ENCODE measurements around the gene ANKRD66.
"Not testable (repeated sequence)": the region's sequence is repeated elsewhere in the genome, so short reads cannot be mapped to it uniquely, and the experiment has no call there.

ANKRD66 gene

DNA sequence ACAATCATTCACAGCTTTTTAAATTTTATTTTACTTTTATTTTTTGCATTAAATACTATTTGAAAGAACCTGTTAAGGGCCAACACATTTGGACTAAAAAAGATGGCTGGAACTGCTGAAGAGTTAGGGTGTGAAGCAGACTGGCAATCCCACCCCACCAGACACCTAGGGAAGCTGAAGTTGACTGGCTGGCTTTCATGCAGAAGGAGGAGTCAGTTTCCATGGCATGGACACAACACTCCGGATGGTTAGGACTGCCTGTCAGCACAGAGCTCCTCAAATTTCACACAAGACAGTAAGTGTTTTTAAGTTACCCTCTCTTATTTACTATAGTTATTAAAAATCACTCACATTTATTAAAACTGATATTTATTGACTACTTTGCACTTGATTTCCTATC lies at the start of gene ANKRD66:
TSS of gene ANKRD66 (plus strand) at position 238 of the 400 bp plus-strand sequence. CDS start 5,016 bp downstream, outside the sequence.
- DNase-seq (ENCODE audit: low spot score): no peak

DNA sequence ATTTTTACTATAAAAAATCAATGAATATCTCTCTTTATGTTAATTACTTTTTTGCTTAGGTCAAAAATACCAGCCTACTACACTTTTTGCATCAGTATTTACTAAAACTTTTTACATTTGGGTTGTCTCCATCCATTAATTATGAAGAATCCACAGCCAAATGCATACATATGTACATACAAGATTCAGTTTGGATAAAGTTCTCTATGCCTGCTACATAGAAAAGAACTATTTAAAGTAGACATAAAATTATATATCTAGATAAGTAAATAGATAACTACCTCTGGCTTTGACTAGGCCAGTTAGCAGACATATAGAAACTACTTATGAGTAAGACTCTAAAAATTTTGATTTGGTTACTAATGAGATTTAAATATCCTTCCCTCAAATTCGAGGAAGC lies 46.8 kb upstream of the ANKRD66 start:
- no peak for DNase-seq (ENCODE audit: low spot score)

DNA sequence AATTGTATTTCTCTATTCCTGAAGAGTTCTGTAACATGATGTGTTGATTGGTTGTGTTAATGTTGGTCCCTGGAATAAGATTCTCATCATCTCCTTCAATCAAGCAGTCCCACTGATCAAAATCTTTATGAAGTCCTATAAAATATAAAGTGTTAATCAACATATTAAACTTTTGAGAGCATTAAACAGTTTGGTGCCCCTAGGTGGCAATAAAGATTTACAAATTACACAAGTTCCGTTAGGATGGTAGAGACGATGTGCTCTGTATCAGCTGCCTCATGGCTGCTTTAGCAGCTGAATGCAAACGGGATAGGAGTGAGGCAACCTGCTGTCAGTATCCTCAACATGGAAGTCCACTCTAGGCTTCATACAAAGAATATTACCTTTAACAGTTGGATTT lies 42.2 kb upstream of the ANKRD66 start:
- DNase-seq (ENCODE audit: low spot score): peak; percentile 41

DNA sequence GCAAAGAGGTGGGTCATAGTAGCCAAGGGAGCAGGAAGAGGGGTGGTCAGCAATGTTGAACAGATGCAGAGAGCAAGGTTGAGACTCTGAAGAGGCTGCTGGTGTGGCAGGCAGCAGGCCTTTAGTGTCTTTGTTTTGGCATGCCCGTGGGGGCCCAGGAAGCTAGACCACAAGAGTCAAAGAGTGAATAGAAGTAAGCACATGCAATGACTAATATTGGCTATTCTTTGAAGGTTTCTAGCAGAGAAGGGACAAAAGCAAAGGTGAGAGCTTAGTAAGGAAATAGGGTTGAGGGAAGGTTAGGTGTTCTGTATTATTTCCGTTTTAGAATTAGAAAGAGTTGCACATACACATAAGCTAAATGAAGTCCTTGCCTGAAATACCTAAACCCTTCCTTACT lies 40.3 kb upstream of the ANKRD66 start:
- DNase-seq (ENCODE audit: low spot score): no peak

DNA sequence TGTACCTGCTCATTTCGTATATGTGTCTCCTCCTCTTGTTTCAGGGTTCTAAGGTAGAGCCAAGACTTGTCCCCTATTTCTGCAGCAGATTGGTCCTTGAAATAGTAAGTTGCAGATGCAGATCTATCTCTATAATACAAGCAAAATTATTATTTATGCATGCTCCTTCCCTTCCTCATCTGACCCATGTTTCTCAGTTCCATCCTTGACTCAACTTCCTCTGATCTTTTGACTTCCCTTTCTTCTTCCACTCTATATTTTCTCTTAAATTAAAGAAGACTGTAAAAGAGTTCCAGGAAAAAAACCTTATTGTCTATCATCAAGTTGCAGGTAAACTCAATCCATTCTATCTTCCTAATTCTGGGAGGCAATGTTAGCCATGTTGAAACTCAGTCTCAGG lies 35.2 kb upstream of the ANKRD66 start:
- no peak for DNase-seq (ENCODE audit: low spot score)

DNA sequence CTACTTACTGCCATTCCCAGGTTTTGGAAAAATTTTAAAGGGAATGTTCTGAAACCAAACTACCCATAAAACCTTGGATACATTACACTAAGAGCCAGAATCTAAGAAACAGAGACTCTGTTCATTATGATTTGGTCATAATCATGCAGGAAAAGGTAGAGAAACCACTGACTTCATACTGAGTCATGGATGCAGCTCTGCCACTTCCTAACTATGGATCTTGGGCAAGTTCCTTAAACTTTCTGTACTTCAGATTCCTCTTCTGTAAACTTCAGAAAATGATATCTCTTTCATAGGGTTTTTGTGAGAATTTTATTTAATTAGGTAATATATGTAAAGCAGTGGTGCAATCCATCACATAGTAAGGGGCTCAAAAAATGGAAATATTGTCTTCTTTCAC lies 31.6 kb upstream of the ANKRD66 start:
- peak; percentile 59 for DNase-seq (ENCODE audit: low spot score)

DNA sequence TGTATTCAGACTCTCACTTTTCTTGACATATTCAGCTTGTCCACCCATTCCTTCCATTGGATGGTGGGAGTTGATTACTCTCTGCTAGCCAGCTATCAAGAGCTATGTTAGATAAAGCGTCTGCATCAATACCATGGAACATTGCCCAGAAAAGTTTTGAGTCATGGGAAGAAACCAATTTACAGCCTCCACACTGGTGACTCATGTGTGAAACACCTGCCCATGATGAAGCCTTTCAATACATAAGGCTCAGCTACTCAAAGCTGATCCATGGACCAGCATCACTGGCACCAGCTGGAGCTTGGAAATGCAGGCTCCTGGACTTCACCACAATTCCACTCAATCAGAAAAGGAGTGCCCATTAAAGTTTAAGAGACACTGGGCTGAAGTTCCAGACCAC lies 27.6 kb upstream of the ANKRD66 start:
- peak; percentile 65 for DNase-seq (ENCODE audit: low spot score)

DNA sequence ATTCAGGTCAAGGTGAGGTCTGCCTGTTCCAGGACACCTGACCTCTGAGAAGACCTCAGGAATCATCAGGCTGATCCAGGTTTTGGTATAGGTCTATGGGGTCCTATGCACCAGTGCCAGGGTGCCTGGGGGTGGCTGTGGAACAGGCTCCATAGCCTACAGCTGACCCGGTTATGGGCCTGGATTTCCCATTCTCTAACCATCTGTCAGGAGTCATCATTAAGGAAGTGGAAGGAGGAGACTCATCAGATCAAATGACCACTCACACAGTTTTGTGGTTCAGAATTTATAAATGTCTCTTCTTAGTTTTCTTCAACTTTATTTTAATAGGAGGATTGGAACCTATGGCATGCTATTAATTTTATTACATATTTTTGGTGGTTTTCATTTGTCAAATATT lies 26.3 kb upstream of the ANKRD66 start:
- DNase-seq (ENCODE audit: low spot score): no peak

DNA sequence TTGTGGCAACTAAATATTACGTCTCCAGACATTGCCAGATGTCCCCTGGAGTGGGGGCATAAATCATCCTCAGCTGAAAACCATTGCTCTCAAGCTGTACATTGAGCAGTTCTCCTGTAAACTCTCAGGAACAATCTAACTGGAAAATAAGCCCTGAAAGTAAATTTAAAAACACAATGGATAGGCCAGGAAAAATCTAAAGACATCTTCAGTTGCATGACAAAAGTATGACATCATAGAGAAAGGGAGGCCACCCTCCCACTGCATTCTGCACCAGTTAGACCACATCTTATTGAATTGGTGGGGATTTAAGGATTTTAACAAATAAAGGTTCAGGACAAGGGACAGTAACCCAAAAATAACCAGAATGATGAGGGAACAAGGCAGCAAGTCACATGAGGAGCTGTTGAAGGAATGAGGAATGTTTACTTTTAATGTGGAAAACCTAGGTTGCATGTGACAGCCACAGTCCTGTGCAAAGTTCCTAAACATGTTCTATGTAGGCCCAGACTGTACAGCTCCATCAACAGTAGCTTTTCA lies 16.9 kb upstream of the ANKRD66 start:
- DNase-seq (ENCODE audit: low spot score): no peak

DNA sequence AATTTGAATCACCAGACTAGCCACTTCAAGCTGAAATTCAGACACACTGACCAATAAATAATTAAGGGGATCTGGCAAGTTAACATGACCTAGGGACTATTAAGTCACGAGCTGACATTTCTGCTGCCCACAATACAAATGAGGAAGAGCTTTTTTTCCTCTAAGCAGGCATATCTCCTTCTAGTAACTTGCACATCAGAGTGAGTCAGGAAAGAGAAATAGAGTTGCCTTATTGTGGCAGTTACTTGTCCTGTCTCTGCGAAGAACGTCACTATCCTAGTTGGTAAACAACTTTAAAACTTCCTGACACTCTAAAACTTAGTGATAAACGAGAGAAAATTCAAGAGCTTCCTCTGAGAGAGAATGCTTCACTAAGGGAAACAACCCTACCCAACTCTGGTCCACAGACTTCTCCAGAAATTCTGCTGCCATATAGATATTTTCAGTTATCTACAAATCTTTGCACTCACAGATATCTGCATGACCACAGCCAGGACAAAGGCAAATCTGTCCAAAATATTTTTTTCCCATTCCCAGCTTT lies 15.7 kb upstream of the ANKRD66 start:
- no peak for DNase-seq (ENCODE audit: low spot score)

DNA sequence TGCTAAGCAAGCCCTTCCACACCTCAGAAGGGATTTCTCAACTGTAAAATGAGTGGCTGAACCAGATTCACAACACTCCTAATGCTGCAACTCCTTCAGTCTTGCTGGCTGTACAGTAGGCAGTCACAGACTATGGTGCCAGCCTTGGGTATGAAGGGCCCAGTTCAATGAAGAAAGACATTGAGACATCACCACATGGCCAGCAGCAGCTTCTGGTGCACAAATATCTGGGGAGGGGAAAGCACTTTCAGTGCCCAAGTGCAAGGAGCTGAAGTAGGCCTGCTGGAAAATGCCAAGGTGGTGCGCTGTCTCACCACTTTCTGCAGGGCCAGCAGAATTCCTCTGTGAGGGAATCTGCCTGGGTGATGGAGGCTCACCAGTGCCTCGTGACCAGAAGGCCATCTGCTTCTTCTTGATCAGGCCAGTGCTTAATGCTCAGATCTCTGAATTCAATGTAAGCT lies 13.4 kb upstream of the ANKRD66 start:
- no peak for DNase-seq (ENCODE audit: low spot score)

DNA sequence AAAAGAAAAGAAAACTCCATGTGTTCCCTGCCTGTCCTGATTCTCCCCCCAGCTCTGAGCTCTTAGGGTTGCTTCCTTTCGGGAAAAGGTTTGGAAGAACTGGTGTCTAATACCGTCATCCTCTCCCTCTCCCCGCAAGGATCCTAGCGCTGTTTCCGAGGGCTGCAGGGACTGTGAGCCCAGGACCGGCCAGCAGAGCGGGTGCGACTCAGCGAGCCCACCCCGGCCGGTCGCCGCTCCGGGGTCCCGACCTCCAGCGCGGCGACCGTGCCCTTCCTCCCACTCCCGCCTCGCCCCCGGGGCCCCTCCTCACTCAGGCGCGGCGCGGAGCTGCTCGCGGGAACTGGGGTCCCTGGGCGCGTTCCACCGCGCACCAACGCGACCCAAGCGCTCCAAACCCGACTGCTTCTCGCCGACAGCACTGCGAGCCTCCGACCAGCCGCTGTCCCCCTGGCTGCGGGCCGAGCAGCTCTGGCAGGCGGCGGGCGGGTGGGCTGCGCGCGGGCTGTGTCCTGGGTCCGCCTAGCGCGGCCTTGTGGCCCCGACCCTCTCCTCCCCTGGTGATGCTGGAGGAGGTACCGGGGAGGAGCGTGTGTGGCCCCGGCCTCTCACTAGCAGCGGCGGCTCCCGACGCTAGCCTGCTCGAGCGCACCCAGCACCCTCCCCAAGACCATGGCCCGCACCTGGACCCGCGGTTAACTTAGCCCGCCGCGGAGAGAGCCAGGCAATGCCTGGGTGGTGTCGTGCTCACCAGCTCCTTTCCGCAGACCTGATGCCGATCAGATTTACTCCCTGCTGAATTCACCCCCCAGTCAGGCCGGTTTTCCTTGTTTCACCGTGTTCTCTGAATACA lies 11.6 kb upstream of the ANKRD66 start, which contains the start of gene PLA2G7:
TSS of gene PLA2G7 (minus strand) at position 509 of the 853 bp plus-strand sequence. CDS start 12,484 bp downstream, outside the sequence.
- no peak for DNase-seq (ENCODE audit: low spot score)

DNA sequence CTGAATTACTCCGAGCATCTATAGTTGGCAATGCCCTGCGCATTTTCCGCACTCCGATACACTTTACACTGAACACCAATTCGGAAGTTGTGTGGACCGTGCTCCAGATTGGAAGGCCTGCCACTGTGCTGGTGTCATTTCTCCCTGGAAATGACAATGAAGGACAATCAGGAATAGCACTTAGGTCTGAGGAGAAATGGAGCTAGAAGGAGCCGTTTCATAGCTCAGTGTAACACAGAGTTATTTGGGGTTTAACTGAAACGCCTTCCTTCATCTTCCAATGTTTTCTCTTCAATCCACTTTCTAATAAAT lies 11.1 kb upstream of the ANKRD66 start:
- no peak for DNase-seq (ENCODE audit: low spot score)

DNA sequence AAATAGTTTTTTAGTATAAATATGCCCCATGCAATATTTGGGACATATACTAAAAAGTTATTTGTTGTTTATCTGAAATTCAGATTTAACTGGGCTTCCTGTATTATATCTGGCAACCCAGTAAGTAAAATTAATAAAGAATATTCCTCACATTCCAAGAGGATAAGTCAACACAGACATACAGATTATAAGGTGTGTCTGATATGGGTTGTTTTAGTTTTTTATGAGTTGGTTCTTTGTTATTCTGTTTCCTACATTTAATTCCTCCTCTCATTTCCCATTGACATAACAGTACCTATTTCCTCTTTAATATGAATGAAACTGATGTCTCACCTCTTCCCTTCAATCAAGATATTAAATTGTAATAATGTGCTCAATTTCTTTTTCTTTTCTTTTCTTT lies 9.8 kb upstream of the ANKRD66 start:
- no peak for DNase-seq (ENCODE audit: low spot score)

DNA sequence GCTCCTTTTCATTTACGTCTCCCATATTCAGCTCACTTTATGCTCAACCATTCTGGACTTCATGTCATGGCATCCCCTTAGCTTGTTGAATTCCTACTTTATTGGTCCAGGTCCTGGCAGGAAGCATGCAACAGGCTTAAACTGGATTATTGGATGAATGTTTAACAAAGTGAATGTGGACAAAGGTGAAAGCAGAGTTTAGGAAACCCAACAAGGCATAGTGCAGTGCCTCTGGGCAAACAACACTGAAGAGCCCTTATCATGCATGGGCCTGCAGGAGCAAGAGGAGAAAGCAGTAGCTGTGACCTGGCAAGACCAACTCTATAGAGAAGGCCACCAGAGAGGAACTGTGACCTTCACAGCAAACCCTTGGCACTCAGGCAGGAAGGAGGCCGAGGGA lies 5.3 kb upstream of the ANKRD66 start:
- no peak for DNase-seq (ENCODE audit: low spot score)

DNA sequence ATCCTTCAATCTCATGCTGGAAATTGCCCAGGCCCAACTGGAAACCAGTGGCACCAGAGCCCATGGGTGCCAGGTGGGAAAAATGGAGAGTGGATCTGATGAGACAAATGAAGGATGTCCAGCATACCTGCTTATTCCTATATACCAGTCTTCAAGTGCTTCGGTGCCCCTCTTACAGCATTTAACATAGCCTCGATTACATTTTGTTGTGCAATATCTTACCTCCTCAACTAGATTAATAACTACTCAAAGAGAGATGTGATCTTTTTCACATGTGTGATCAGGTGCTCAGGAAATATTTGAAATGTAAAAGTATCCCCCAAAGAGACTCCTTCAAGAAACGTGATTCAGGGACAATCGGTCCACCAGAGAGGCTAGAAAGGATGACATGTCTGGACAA lies 4.8 kb upstream of the ANKRD66 start:
- no peak for DNase-seq (ENCODE audit: low spot score)

DNA sequence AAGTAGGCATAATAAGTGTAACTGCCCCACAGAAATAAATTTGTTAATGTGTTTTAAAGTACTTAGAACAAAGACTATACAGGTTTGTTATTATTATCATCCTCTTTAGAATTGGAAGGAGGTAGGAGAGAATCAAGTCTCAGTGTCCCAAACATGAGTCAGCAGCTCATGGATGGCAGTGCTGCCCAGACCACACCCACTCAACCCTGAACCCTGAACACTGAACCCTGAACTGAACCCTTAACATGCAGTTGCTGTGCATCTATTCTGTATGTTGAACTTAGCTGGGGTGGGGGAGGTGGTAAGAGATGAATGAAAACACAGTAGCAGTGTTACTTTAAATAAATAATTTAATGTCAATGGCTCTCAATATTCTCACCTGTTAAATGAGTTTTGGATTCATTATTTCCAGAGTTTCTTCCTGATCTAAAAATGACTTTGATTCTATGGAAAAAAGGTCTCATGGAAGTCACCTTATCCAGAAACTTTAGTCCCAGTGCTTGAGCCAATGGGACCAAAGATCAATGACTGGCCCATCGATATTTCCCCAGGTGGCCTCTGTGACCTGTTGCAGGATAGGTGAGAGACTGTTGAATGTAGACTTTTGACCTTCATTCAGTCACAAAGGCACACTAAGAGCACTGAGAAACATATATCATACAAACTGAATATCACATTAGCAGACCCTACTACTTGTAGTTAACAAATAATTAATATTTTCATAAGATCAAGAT lies 3.1 kb upstream of the ANKRD66 start:
- DNase-seq (ENCODE audit: low spot score): no peak

DNA sequence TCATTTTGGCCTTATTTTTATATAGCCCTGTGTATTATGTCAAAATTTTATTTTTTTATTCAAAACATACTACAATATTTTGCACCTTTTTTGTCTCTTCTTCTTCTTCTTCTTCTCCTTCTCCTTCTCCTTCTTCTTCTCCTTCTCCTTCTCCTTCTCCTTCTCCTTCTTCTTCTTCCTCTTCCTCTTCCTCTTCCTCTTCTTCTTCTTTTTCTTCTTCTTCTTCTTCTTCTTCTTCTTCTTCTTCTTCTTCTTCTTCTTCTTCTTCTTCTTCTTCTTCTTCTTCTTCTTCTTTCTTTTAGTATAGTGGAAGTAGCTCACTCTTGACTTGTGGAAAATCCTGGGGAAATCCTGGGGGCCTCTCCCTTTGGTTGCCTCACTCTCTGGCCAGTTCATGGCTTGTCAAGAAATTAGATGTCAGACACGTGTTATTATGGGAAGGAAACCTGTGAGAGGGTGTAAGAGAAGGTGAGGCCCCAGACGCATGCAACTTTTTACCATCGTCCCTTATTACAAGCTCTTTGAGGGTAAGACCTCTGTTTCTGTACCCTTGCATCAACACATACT lies 2.5 kb upstream of the ANKRD66 start:
- not testable (repeated sequence) for DNase-seq (ENCODE audit: low spot score)

DNA sequence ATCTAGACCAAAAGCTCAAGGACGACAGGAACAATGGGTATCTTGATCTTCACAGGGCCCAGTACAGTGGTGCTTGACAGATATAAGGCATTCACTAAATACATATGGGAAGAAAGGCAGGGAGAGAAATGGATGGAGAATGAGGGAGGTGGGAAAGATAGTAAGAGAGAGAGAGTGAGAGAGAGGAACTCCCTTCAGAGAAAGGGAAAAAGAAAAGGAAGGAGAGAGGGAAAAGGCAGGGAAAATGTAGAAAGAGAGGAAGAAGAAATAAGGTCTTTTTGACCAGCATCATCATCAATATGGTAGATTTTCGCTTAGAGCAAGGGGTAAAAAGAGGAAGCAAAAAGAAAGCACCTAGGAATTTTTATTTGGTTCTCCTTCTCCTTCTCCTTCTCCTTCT lies 760 bp upstream of the ANKRD66 start:
- no peak for DNase-seq (ENCODE audit: low spot score)

DNA sequence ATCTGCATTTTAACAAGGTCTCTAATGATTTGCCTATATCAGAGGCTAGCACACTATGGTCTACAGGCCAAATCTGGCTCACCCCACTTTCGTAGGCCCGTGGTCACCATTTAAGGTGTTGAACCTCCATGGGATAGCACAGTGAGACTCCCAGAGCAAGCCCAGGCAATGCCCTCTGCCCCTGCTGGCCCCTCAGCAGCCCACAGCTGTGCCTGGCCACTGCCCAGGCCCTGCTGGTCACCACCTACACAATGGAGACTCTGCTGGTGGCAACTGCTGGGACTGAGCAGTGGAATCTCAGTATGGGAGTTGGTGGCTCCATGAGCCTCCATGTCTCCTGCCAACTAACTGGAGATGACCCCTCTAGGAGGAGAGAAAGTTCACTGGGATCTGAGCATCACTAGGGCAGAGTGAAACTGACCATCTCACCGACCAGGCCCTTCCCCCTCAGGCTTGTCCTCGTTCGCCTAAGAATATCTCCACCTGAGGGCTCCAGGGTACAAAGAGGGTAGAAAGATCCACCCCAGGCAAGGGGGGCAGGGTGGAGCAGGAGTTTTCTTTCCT lies 2.3 kb downstream of the ANKRD66 start:
- no peak for DNase-seq (ENCODE audit: low spot score)

DNA sequence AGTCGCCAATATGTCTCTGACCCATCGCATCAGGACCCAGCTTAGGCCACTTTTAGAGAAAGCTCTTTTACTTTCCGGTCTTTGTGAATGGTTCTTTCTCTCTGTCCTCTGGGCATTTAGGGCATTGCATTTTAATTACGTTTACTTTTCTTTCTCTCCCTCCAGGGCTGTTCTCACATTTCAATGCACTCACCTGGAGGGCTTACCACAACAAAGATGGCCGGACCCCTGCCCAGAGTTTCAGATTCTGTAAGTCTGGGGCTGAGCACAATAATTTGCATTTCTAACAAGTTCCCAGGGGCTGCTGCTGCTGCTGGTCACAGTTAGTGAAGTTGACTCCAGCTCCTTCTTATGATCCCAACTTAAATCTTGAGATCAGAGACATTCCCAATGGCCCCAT lies 3.0 kb downstream of the ANKRD66 start:
- no peak for DNase-seq (ENCODE audit: low spot score)

DNA sequence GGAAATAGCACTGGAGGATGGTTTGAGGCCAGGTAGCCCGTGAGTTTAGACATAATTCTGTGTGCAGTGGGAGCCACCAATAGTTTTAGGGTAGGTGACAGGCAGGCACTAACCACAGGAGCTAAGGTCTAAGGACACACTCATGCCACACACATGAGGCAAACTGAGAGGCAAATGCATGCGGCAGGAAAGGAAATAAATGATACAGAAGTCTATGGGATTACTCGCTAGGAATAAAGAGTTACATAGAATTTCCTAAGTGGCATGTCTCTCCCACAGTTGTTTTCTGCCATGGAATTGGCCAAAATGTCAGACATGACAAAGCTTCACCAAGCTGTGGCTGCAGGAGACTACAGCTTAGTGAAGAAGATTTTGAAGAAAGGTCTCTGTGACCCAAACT lies 4.9 kb downstream of the ANKRD66 start:
- DNase-seq (ENCODE audit: low spot score): no peak
